HepG2 (cell line): ENCODE data around the gene POU2AF3. TPM values are rescaled to one million over a fixed set of nuclear protein-coding genes. Genes with fewer than 3 reads are reported as not detected.

ENCODE experiments used
- ATAC-seq: fragments of 200-7000 bp; cut with Tn5 transposase; 3 replicates; pipeline ENCODE4 v1.9.1; 2020; ENCODE audit warnings: mild to moderate bottlenecking, moderate library complexity
- BruUV-seq: library from RNA; stranded (reverse); fragments of 400-500 nt; replicated peaks from 2 replicates; lab custom pipeline; 2021; lab: Mats Ljungman, UMichigan
- CTCF ChIA-PET: fragments of 300-600 bp; formaldehyde crosslinking; extraction: SDS; loops from one replicate; lab custom pipeline; 2021; ENCODE audit warnings: low total read pairs, inconsistent platforms, low intra/inter-chr PET ratio; lab: Yijun Ruan, JAX
- POLR2A ChIA-PET: fragments of 350-600 bp; sonication (Branson Sonifier 250); formaldehyde crosslinking; loops from one replicate; lab custom pipeline; 2020; ENCODE audit warnings: antibody characterized with exemption, inconsistent platforms; lab: Yijun Ruan, JAX
- DNase-seq: peaks from one replicate; pipeline ENCODE4 v3.0.0-alpha.2; 2015; ENCODE audit warnings: low spot score
- FAIRE-seq: peaks from 3 replicates; lab custom pipeline; 2011; peaks lifted over from hg19 to GRCh38; lab: Jason Lieb, UNC
- H2AFZ ChIP-seq: one replicate; pipeline ENCODE4 v1.6.1; 2011; ENCODE audit warnings: low read length, inconsistent platforms
- H3K27ac ChIP-seq: fragments of 300-600 bp; 3 replicates; pipeline ENCODE4 v1.8.0; 2011; ENCODE audit warnings: mixed run types, mild to moderate bottlenecking, mixed read lengths, low read length, inconsistent platforms; ENCODE audit not compliant: insufficient read depth; ENCODE audit errors: extremely low read length
- H3K27me3 ChIP-seq, 2 experiments: fragments of 200-600 bp in 1 of 2; 2 replicates in 1 of 2; 3 replicates in 1 of 2; pipeline versions ENCODE4 v1.6.0 to v1.8.0; 2011; ENCODE audit warnings: low read length in 2 of 2, mild to moderate bottlenecking in 2 of 2, moderate library complexity in 2 of 2, inconsistent platforms in 1 of 2; ENCODE audit not compliant: insufficient read depth in 2 of 2, control insufficient read depth in 1 of 2
- H3K36me3 ChIP-seq, 2 experiments: fragments of 200-600 bp in 1 of 2; replicated peaks in 1 of 2; 2 replicates in 1 of 2; 3 replicates in 1 of 2; pipeline versions ENCODE4 v1.5.1 to v1.8.0; 2011; ENCODE audit warnings: low read length in 2 of 2, inconsistent platforms in 1 of 2; ENCODE audit not compliant: insufficient read depth in 2 of 2, control insufficient read depth in 1 of 2
- H3K4me1 ChIP-seq: 2 replicates; pipeline ENCODE4 v1.5.1; 2012; ENCODE audit warnings: low read length, inconsistent platforms; ENCODE audit not compliant: insufficient read depth
- H3K4me2 ChIP-seq: 2 replicates; pipeline ENCODE4 v1.6.0; 2011; ENCODE audit warnings: low read depth, low read length, inconsistent platforms
- H3K4me3 ChIP-seq, 3 experiments: fragments of 200-600 bp in 1 of 3; sonication (generic), shearing (Covaris generic) in 1 of 3; replicated peaks in 1 of 3; 2 replicates each; pipeline ENCODE4 v1.5.1; 2011 to 2016; ENCODE audit warnings: low read length in 3 of 3, inconsistent platforms in 2 of 3, low read depth in 2 of 3, mild to moderate bottlenecking in 2 of 3, control low read depth in 1 of 3, mixed read lengths in 1 of 3; ENCODE audit not compliant: insufficient read depth in 1 of 3
- H3K79me2 ChIP-seq: one replicate; pipeline ENCODE4 v1.6.1; 2011; ENCODE audit warnings: low read length, inconsistent platforms; ENCODE audit not compliant: insufficient read depth
- H3K9ac ChIP-seq: 2 replicates; pipeline ENCODE4 v1.6.0; 2011; ENCODE audit warnings: mild to moderate bottlenecking, low read depth, low read length, inconsistent platforms; ENCODE audit not compliant: insufficient read depth
- H3K9me3 ChIP-seq: 2 replicates; pipeline ENCODE4 v1.5.1; 2012; ENCODE audit warnings: mild to moderate bottlenecking, low read length
- H4K20me1 ChIP-seq: 2 replicates; pipeline ENCODE4 v1.6.0; 2011; ENCODE audit warnings: inconsistent platforms, mild to moderate bottlenecking, low read length, moderate library complexity; ENCODE audit not compliant: insufficient read depth
- CAMTA2 ChIP-seq: sonication (generic); formaldehyde crosslinking; IDR thresholded peaks from 2 replicates; pipeline ENCODE4 v1.4.0; 2020; ENCODE audit warnings: mild to moderate bottlenecking, missing genetic modification reagents, borderline replicate concordance
- FOXO1 ChIP-seq: sonication (generic); formaldehyde crosslinking; IDR thresholded peaks from 2 replicates; pipeline ENCODE4 v1.4.0; 2020; ENCODE audit warnings: missing genetic modification reagents
- FUBP1 ChIP-seq: sonication (generic); formaldehyde crosslinking; IDR thresholded peaks from 2 replicates; pipeline ENCODE4 v1.5.1; 2020; ENCODE audit warnings: missing genetic modification reagents, mild to moderate bottlenecking, borderline replicate concordance
- KDM5A ChIP-seq: fragments of 200-600 bp; sonication (generic); IDR thresholded peaks from 2 replicates; pipeline ENCODE4 v1.7.0; 2018; ENCODE audit warnings: antibody characterized with exemption, mild to moderate bottlenecking, low read length, borderline replicate concordance
- MATR3 ChIP-seq: sonication (generic); formaldehyde crosslinking; IDR thresholded peaks from 2 replicates; pipeline ENCODE4 v1.4.0; 2020; ENCODE audit warnings: missing genetic modification reagents
- MLLT10 ChIP-seq: sonication (generic); formaldehyde crosslinking; IDR thresholded peaks from 2 replicates; pipeline ENCODE4 v1.4.0; 2020; ENCODE audit warnings: missing genetic modification reagents
- ZBTB21 ChIP-seq: sonication (generic); formaldehyde crosslinking; IDR thresholded peaks from 2 replicates; pipeline ENCODE4 v1.4.0; 2020; ENCODE audit warnings: missing genetic modification reagents
- ZNF367 ChIP-seq: sonication (generic); formaldehyde crosslinking; IDR thresholded peaks from 2 replicates; pipeline ENCODE4 v1.4.0; 2020; ENCODE audit warnings: missing genetic modification reagents, borderline replicate concordance
- ZNF451 ChIP-seq: sonication (generic); formaldehyde crosslinking; IDR thresholded peaks from 2 replicates; pipeline ENCODE4 v1.5.0; 2020; ENCODE audit warnings: mild to moderate bottlenecking, missing genetic modification reagents
- ZNF549 ChIP-seq: sonication (generic); formaldehyde crosslinking; IDR thresholded peaks from 2 replicates; pipeline ENCODE4 v1.5.0; 2020; ENCODE audit warnings: missing genetic modification reagents
- ZNF572 ChIP-seq: sonication (generic); formaldehyde crosslinking; IDR thresholded peaks from 2 replicates; pipeline ENCODE4 v1.5.1; 2020; ENCODE audit warnings: mild to moderate bottlenecking, missing genetic modification reagents
- ZNF597 ChIP-seq: sonication (generic); formaldehyde crosslinking; IDR thresholded peaks from 2 replicates; pipeline ENCODE4 v1.5.0; 2020; ENCODE audit warnings: missing genetic modification reagents
- WGBS: methylation state at CpG from one replicate; pipeline ENCODE4 v1.1.6; 2017; ENCODE audit warnings: low lambda C conversion rate; 5-methylcytosine and 5-hydroxymethylcytosine counted together
- in situ Hi-C: cut with HindIII; loops from 2 replicates; pipeline ENCODE4 v1.10.0; 2017; ENCODE audit warnings: low pct_unique_long_range_greater_than_20kb; ENCODE audit not compliant: extremely low pct_ligation_motif_present
- intact Hi-C: fragments of 100-400 bp; cut with micrococcal nuclease; formaldehyde crosslinking; loops from one replicate; pipeline ENCODE4 v1.10.0; 2022; ENCODE audit not compliant: unreplicated experiment
- polyA plus RNA-seq, 8 experiments: library from polyadenylated mRNA; depleted of rRNA in 3 of 8; stranded (reverse) in 7 of 8; unstranded in 1 of 8; fragments of >200 nt; fragmentation: Illumina TruSeq in 4 of 8; extraction: Trizol in 4 of 8; gene quantifications; 2 replicates each; pipeline versions ENCODE4 v1.2.1 to v1.2.3, GENCODE V29; 2011 to 2016; ENCODE audit warnings: low read depth in 4 of 8, missing spikeins in 1 of 8, mixed read lengths in 1 of 8; ENCODE audit not compliant: insufficient read depth in 1 of 8
- total RNA-seq, 5 experiments: library from RNA; depleted of rRNA; stranded (reverse); fragments of >200 nt; fragmentation: Illumina TruSeq; extraction: Trizol; gene quantifications; 2 replicates each; pipeline ENCODE4 v1.2.3, GENCODE V29; 2016; ENCODE audit warnings: low read depth in 1 of 5
- TF ChIP-seq, protein P1 (sequence below): sonication (generic); formaldehyde crosslinking; IDR thresholded peaks from 2 replicates; pipeline ENCODE4 v1.4.0; 2020; ENCODE audit warnings: missing genetic modification reagents

Gene POU2AF3
- total and polyA plus RNA-seq, 2 of the 13 experiments (the other 11 are each of a cell fraction or from before 2014, with no cell fraction given): 7.8 to 71.2 TPM

- TF ChIP-seq FUBP1 (CRISPR knock-in tag): no peak
These were observed at the start of gene POU2AF3 (continued) for GRCh38 chr11:111298413-111299100.

DNA sequence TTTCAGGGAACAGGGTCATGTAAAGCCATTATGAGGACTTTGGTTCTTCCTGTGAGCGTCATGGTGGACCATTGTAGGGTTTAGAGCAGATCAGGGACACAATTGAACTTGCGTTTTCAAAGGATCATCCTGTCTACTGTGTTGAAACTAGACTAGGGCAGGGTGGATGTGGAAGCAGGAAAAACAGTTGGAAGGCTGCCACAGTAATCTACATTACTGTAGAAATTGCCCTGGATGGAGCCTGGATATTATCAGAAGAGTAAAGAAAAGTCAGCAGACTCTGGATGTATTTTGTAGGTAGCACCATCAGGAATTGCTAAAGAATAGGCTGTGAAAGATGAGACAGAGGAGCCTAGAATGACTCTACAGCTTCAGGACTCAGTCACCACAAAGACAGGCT lies 47.4 kb upstream of the POU2AF3 start:
- no TSS peak for BruUV-seq
- FAIRE-seq (no peak), ATAC-seq (no peak), DNase-seq (no peak)
- Histone ChIP-seq H3K79me2 (no peaks in the 10 kb centered on the region), H4K20me1 (no peaks in the 10 kb centered on the region), H3K4me3 (no peak overlapping the region), H2AFZ (no peak overlapping the region), H3K27ac (no peak overlapping the region), H3K9me3 (no peaks in the 10 kb centered on the region), H3K27me3 (peaks cover 2 to 14% of the 10 kb centered on the region in 2 experiments; a peak in 2 of 5 replicates), H3K4me2 (no peak overlapping the region), H3K9ac (no peak overlapping the region), H3K4me1 (no peaks in the 10 kb centered on the region), H3K36me3 (no peaks in the 10 kb centered on the region)
- in situ Hi-C loops (no loop called here), intact Hi-C loops (no loop called here)
- no peak for TF ChIP-seq CAMTA2
- no peak for TF ChIP-seq MLLT10 (CRISPR knock-in tag)
- TF ChIP-seq MATR3: no peak
- no peak for TF ChIP-seq ZNF572
- no peak for TF ChIP-seq ZNF451
- TF ChIP-seq, protein P1, sequence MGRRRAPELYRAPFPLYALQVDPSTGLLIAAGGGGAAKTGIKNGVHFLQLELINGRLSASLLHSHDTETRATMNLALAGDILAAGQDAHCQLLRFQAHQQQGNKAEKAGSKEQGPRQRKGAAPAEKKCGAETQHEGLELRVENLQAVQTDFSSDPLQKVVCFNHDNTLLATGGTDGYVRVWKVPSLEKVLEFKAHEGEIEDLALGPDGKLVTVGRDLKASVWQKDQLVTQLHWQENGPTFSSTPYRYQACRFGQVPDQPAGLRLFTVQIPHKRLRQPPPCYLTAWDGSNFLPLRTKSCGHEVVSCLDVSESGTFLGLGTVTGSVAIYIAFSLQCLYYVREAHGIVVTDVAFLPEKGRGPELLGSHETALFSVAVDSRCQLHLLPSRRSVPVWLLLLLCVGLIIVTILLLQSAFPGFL (CRISPR knock-in tag): no peak
- no peak for TF ChIP-seq KDM5A
- TF ChIP-seq ZNF367 (CRISPR knock-in tag): no peak
- no peak for TF ChIP-seq ZBTB21
- TF ChIP-seq ZNF549 (CRISPR knock-in tag): no peak
- no peak for TF ChIP-seq FOXO1 (CRISPR knock-in tag)
- no peak for TF ChIP-seq ZNF597
- ChIA-PET POLR2A (no interaction called here), CTCF (no interaction called here)
- WGBS: 0% methylated on average over 2 of the region's 2 CpGs
